ENCODE data around the gene WDCP. TPM values are rescaled to one million over a fixed set of nuclear protein-coding genes. Genes with fewer than 3 reads are reported as not detected.

The WDCP gene
- total RNA-seq, 1 experiment from 2014 or later, result 18.5 TPM

- Histone ChIP-seq H3K4me1 (replicated peaks) (peaks cover 11% of the 10 kb centered on the region; the same call in 1 of the 2 replicates), H3K27ac (no peak overlapping the region), H3K27me3 (replicated peaks) (no peaks in the 10 kb centered on the region), H3K4me3 (no peak overlapping the region), H3K9me3 (replicated peaks) (no peaks in the 10 kb centered on the region), H3K36me3 (peaks cover 21% of the 10 kb centered on the region)
- DNase-seq (ENCODE audit: low read depth in 1 of 2, low spot score in 2 of 2), result no peak
Measured at GRCh38 chr2:24077879-24078278, 30.7 kb upstream of the WDCP start.

GRCh38 chr2:24077535-24077877, 30.3 kb upstream of the WDCP start:
- Histone ChIP-seq H3K36me3 (peaks cover 21% of the 10 kb centered on the region), H3K27me3 (replicated peaks) (no peaks in the 10 kb centered on the region), H3K27ac (no peak overlapping the region), H3K4me1 (replicated peaks) (peaks cover 11% of the 10 kb centered on the region; the same call in 1 of the 2 replicates), H3K4me3 (peak overlapping the region; percentile 58), H3K9me3 (replicated peaks) (no peaks in the 10 kb centered on the region)
- no peak for DNase-seq (ENCODE audit: low read depth in 1 of 2, low spot score in 2 of 2)

- Histone ChIP-seq H3K9me3 (replicated peaks) (no peaks in the 10 kb centered on the region), H3K36me3 (peaks cover 22% of the 10 kb centered on the region), H3K27ac (no peak overlapping the region), H3K4me3 (peak overlapping the region; percentile 58), H3K27me3 (replicated peaks) (no peaks in the 10 kb centered on the region), H3K4me1 (replicated peaks) (peaks cover 11% of the 10 kb centered on the region; the same call in 1 of the 2 replicates)
- DNase-seq (ENCODE audit: low read depth in 1 of 2, low spot score in 2 of 2), result peak in 1 of 2 experiments; percentile 20
Measured at GRCh38 chr2:24076849-24077534, 29.8 kb upstream of the WDCP start.

- Histone ChIP-seq H3K9me3 (replicated peaks) (no peaks in the 10 kb centered on the region), H3K27me3 (replicated peaks) (no peaks in the 10 kb centered on the region), H3K27ac (peak within 1 kb of the TSS; percentile 34), H3K4me1 (replicated peaks) (peaks cover 11% of the 10 kb centered on the region; the same call in 1 of the 2 replicates), H3K4me3 (peak within 1 kb of the TSS; percentile 58), H3K36me3 (peaks cover 27% of the 10 kb centered on the region)
- peak; percentile 96 to 99 for DNase-seq (ENCODE audit: low read depth in 1 of 2, low spot score in 2 of 2)
Measured at GRCh38 chr2:24075915-24076848, 29.0 kb upstream of the WDCP start, which contains the start of gene SF3B6. Gene SF3B6, minus strand, starts transcription at chr2:24076326. Its CDS starts 97 bp downstream, at chr2:24076229.

- Histone ChIP-seq H3K36me3 (peaks cover 33% of the 10 kb centered on the region), H3K4me1 (replicated peaks) (peaks cover 11% of the 10 kb centered on the region; the same call in 1 of the 2 replicates), H3K9me3 (replicated peaks) (no peaks in the 10 kb centered on the region), H3K4me3 (peak overlapping the region; percentile 58), H3K27ac (no peak overlapping the region; the same call in 1 of the 2 replicates), H3K27me3 (replicated peaks) (no peaks in the 10 kb centered on the region)
- no peak for DNase-seq (ENCODE audit: low read depth in 1 of 2, low spot score in 2 of 2)
Measured at GRCh38 chr2:24075259-24075658, 28.1 kb upstream of the WDCP start.

GRCh38 chr2:24073816-24074215, 26.6 kb upstream of the WDCP start:
- Histone ChIP-seq H3K4me3 (no peak overlapping the region), H3K27ac (no peak overlapping the region), H3K9me3 (replicated peaks) (no peaks in the 10 kb centered on the region), H3K36me3 (peaks cover 44% of the 10 kb centered on the region), H3K27me3 (replicated peaks) (no peaks in the 10 kb centered on the region), H3K4me1 (replicated peaks) (peaks cover 11% of the 10 kb centered on the region; the same call in 1 of the 2 replicates)
- no peak for DNase-seq (ENCODE audit: low read depth in 1 of 2, low spot score in 2 of 2)

- DNase-seq (ENCODE audit: low read depth in 1 of 2, low spot score in 2 of 2), result no peak
- no peaks in the 10 kb centered on the region for H3K9me3 ChIP-seq (replicated peaks)
- H3K27me3 ChIP-seq (replicated peaks), result no peaks in the 10 kb centered on the region
- no peak overlapping the region for H3K27ac ChIP-seq
- no peak overlapping the region for H3K4me3 ChIP-seq
- peaks cover 7% of the 10 kb centered on the region; the same call in 1 of the 2 replicates for H3K4me1 ChIP-seq (replicated peaks)
- peaks cover 60% of the 10 kb centered on the region for H3K36me3 ChIP-seq
Measured at GRCh38 chr2:24072259-24072658, 25.1 kb upstream of the WDCP start.

GRCh38 chr2:24065341-24065740, 18.1 kb upstream of the WDCP start:
- peaks cover 50% of the 10 kb centered on the region for H3K36me3 ChIP-seq
- H3K4me1 ChIP-seq (replicated peaks), result no peaks in the 10 kb centered on the region
- no peak for DNase-seq (ENCODE audit: low read depth in 1 of 2, low spot score in 2 of 2)
- H3K27me3 ChIP-seq (replicated peaks), result no peaks in the 10 kb centered on the region
- H3K4me3 ChIP-seq, result no peak overlapping the region
- H3K9me3 ChIP-seq (replicated peaks), result no peaks in the 10 kb centered on the region
- H3K27ac ChIP-seq, result no peak overlapping the region

- no peaks in the 10 kb centered on the region for H3K9me3 ChIP-seq (replicated peaks)
Measured at GRCh38 chr2:24058564-24059271, 11.5 kb upstream of the WDCP start.

GRCh38 chr2:24055750-24056149, 8.6 kb upstream of the WDCP start:
- no peaks in the 10 kb centered on the region for H3K9me3 ChIP-seq (replicated peaks)
- H3K27me3 ChIP-seq (replicated peaks), result no peaks in the 10 kb centered on the region
- no peaks in the 10 kb centered on the region for H3K36me3 ChIP-seq
- peaks cover 11% of the 10 kb centered on the region; the same call in 1 of the 2 replicates for H3K4me1 ChIP-seq (replicated peaks)
- no peak overlapping the region for H3K4me3 ChIP-seq
- no peak for DNase-seq (ENCODE audit: low read depth in 1 of 2, low spot score in 2 of 2)
- no peak overlapping the region for H3K27ac ChIP-seq

More at GRCh38 chr2:24058564-24059271, 11.5 kb upstream of the WDCP start:
- Histone ChIP-seq H3K27ac (no peak overlapping the region), H3K4me1 (replicated peaks) (no peaks in the 10 kb centered on the region), H3K27me3 (replicated peaks) (no peaks in the 10 kb centered on the region), H3K4me3 (no peak overlapping the region), H3K36me3 (no peaks in the 10 kb centered on the region)
- DNase-seq (ENCODE audit: low read depth in 1 of 2, low spot score in 2 of 2), result no peak

- H3K4me3 ChIP-seq, result no peak overlapping the region
- DNase-seq (ENCODE audit: low read depth in 1 of 2, low spot score in 2 of 2), result no peak
- H3K9me3 ChIP-seq (replicated peaks), result no peaks in the 10 kb centered on the region
- H3K27me3 ChIP-seq (replicated peaks), result no peaks in the 10 kb centered on the region
- no peaks in the 10 kb centered on the region for H3K36me3 ChIP-seq
- no peak overlapping the region for H3K27ac ChIP-seq
- H3K4me1 ChIP-seq (replicated peaks), result peaks cover 11% of the 10 kb centered on the region; the same call in 1 of the 2 replicates
Measured at GRCh38 chr2:24054366-24055010, 7.3 kb upstream of the WDCP start.

- H3K27me3 ChIP-seq (replicated peaks), result no peaks in the 10 kb centered on the region
- no peaks in the 10 kb centered on the region for H3K36me3 ChIP-seq
- H3K4me3 ChIP-seq, result no peak overlapping the region
- no peaks in the 10 kb centered on the region for H3K9me3 ChIP-seq (replicated peaks)
- H3K4me1 ChIP-seq (replicated peaks), result peaks cover 17% of the 10 kb centered on the region
- H3K27ac ChIP-seq, result no peak overlapping the region
- peak in 1 of 2 experiments; percentile 41 for DNase-seq (ENCODE audit: low read depth in 1 of 2, low spot score in 2 of 2)
Measured at GRCh38 chr2:24052951-24053350, 5.8 kb upstream of the WDCP start.

GRCh38 chr2:24051833-24052232, 4.6 kb upstream of the WDCP start:
- no peaks in the 10 kb centered on the region for H3K27me3 ChIP-seq (replicated peaks)
- H3K9me3 ChIP-seq (replicated peaks), result no peaks in the 10 kb centered on the region
- H3K4me1 ChIP-seq (replicated peaks), result peaks cover 20% of the 10 kb centered on the region
- no peak overlapping the region for H3K4me3 ChIP-seq
- no peak overlapping the region for H3K27ac ChIP-seq
- no peak for DNase-seq (ENCODE audit: low read depth in 1 of 2, low spot score in 2 of 2)
- H3K36me3 ChIP-seq, result no peaks in the 10 kb centered on the region
